ENCODE data around the gene PPME1. TPM values are rescaled to one million over a fixed set of nuclear protein-coding genes. Genes with fewer than 3 reads are reported as not detected.

PPME1 gene
- total RNA-seq, 2 experiments from 2014 or later = 13.7 to 16.3 TPM

GRCh38 chr11:74265256-74265655 is 94.2 kb downstream of the PPME1 start:
- ChIA-PET CTCF (no interaction called here), POLR2A (no interaction called here)
- H3K4me3 ChIP-seq (ENCODE audit: low read length) = no peak overlapping the region
- H3K27me3 ChIP-seq (ENCODE audit: control insufficient read depth in 1 of 2, insufficient read depth in 2 of 2, low read length in 2 of 2) = no peaks in the 10 kb centered on the region
- Mint-ChIP-seq H3K4me1 (ENCODE audit: low read depth) (peaks cover 26% of the 10 kb centered on the region), H3K27ac (no peak overlapping the region), H3K4me3 (no peak overlapping the region), H3K27me3 (no peaks in the 10 kb centered on the region), H3K36me3 (ENCODE audit: low read depth) (no peaks in the 10 kb centered on the region), H3K9me3 (no peaks in the 10 kb centered on the region)
- peaks cover 6% of the 10 kb centered on the region for H3K4me1 ChIP-seq (ENCODE audit: insufficient read depth, low read length)
- no peak for DNase-seq
- peaks cover 0 to 3% of the 10 kb centered on the region in 2 experiments for H3K9me3 ChIP-seq (ENCODE audit: control insufficient read depth in 1 of 2, insufficient read depth in 1 of 2, low read length in 2 of 2)
- intact Hi-C loops (cut with DNase I, micrococcal nuclease) = no loop called here
- no peak for ATAC-seq (ENCODE audit: poor library complexity)
- H3K36me3 ChIP-seq (ENCODE audit: insufficient read depth, low read length) = no peaks in the 10 kb centered on the region
- H3K27ac ChIP-seq (ENCODE audit: low read depth in 1 of 2, low read length in 2 of 2) = no peak overlapping the region
- TF ChIP-seq, protein P1, sequence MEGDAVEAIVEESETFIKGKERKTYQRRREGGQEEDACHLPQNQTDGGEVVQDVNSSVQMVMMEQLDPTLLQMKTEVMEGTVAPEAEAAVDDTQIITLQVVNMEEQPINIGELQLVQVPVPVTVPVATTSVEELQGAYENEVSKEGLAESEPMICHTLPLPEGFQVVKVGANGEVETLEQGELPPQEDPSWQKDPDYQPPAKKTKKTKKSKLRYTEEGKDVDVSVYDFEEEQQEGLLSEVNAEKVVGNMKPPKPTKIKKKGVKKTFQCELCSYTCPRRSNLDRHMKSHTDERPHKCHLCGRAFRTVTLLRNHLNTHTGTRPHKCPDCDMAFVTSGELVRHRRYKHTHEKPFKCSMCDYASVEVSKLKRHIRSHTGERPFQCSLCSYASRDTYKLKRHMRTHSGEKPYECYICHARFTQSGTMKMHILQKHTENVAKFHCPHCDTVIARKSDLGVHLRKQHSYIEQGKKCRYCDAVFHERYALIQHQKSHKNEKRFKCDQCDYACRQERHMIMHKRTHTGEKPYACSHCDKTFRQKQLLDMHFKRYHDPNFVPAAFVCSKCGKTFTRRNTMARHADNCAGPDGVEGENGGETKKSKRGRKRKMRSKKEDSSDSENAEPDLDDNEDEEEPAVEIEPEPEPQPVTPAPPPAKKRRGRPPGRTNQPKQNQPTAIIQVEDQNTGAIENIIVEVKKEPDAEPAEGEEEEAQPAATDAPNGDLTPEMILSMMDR (IDR thresholded peaks at IDR 0.05) = no peak

DNA sequence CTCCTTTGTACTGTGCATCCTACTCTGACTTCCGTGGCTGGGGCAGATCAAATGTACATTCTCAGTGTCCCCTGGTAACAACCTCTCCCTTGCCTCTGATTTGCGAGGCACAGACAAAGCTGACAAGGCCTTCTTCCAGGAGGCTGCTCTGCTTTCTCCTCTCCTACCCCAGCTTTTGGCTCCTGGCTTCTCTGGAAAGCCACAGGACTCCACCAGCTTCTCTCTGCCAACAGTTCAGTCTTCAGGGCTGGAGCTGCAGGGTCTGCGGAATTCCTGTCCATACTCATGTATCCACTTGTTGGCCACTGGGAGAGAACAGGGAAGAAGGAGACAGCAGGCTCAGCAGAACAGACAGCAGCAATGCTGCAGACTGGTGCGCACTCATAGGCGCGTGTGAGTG is 95.9 kb downstream of the PPME1 start:
- CTCF ChIA-PET = no interaction called here
- Histone ChIP-seq H3K4me3 (ENCODE audit: low read length) (no peak overlapping the region), H3K4me1 (ENCODE audit: insufficient read depth, low read length) (peaks cover 6% of the 10 kb centered on the region), H3K9me3 (ENCODE audit: control insufficient read depth in 1 of 2, insufficient read depth in 1 of 2, low read length in 2 of 2) (no peaks in the 10 kb centered on the region), H3K27ac (ENCODE audit: low read depth in 1 of 2, low read length in 2 of 2) (no peak overlapping the region), H3K27me3 (ENCODE audit: control insufficient read depth in 1 of 2, insufficient read depth in 2 of 2, low read length in 2 of 2) (no peaks in the 10 kb centered on the region), H3K36me3 (ENCODE audit: insufficient read depth, low read length) (no peaks in the 10 kb centered on the region)
- Mint-ChIP-seq H3K4me1 (ENCODE audit: low read depth) (peaks cover 26% of the 10 kb centered on the region), H3K27me3 (no peaks in the 10 kb centered on the region), H3K27ac (no peak overlapping the region), H3K9me3 (no peaks in the 10 kb centered on the region), H3K4me3 (no peak overlapping the region), H3K36me3 (ENCODE audit: low read depth) (no peaks in the 10 kb centered on the region)
- no peak for ATAC-seq (ENCODE audit: poor library complexity)
- no peak for DNase-seq
- intact Hi-C loops (cut with DNase I, micrococcal nuclease) = no loop called here
- POLR2A ChIA-PET = no interaction called here
- TF ChIP-seq, protein P1 (IDR thresholded peaks at IDR 0.05) = no peak

DNA sequence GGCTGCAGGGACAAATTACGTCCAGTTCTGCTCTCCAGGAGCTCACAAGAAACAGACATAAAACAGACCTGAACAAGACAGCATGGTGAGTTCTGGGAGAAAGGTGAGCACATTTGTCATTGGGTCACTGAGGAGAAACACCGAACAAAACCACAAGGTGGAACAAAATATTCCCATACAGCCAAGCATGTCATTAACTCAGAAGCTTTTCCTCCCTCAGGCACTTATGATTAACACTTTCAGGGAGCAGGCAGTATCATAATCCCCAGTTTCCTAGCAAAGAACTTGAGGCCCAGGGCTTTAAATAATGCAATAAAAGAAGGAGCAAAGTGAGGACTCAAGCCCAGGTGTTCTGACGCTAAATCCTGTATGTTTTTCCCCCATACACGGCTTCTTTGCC is 97.4 kb downstream of the PPME1 start:
- Histone ChIP-seq H3K9me3 (ENCODE audit: control insufficient read depth in 1 of 2, insufficient read depth in 1 of 2, low read length in 2 of 2) (no peaks in the 10 kb centered on the region), H3K36me3 (ENCODE audit: insufficient read depth, low read length) (no peaks in the 10 kb centered on the region), H3K4me1 (ENCODE audit: insufficient read depth, low read length) (peaks cover 6% of the 10 kb centered on the region), H3K4me3 (ENCODE audit: low read length) (no peak overlapping the region), H3K27ac (ENCODE audit: low read depth in 1 of 2, low read length in 2 of 2) (no peak overlapping the region), H3K27me3 (ENCODE audit: control insufficient read depth in 1 of 2, insufficient read depth in 2 of 2, low read length in 2 of 2) (no peaks in the 10 kb centered on the region)
- H3K4me3 Mint-ChIP-seq = no peak overlapping the region
- ChIA-PET CTCF (interaction anchor here (1.0 kb wide), 1 partner anchor 12 kb away, joined by 3 read pairs; no protein-coding TSS in a partner anchor), POLR2A (no interaction called here)
- DNase-seq (no peak), ATAC-seq (ENCODE audit: poor library complexity) (no peak)
- no peaks in the 10 kb centered on the region for H3K9me3 Mint-ChIP-seq
- peaks cover 8% of the 10 kb centered on the region for H3K27me3 Mint-ChIP-seq
- intact Hi-C loops (cut with DNase I, micrococcal nuclease) = no loop called here
- TF ChIP-seq, protein P1 (IDR thresholded peaks at IDR 0.05) = no peak
- H3K36me3 Mint-ChIP-seq (ENCODE audit: low read depth) = no peaks in the 10 kb centered on the region
- H3K4me1 Mint-ChIP-seq (ENCODE audit: low read depth) = peaks cover 26% of the 10 kb centered on the region
- H3K27ac Mint-ChIP-seq = no peak overlapping the region

Measured in CD4-positive, alpha-beta T cell (primary cell).